ENCODE data around the gene CEBPZOS.

CEBPZOS gene

GRCh38 chr2:37180640-37181039, 15.7 kb upstream of the CEBPZOS start:
- no peak for TF ChIP-seq CTCF (IDR thresholded peaks at IDR 0.05)

- TF ChIP-seq CTCF (IDR thresholded peaks at IDR 0.05), result no peak
Measured at GRCh38 chr2:37181726-37182684, 14.3 kb upstream of the CEBPZOS start.

- no peak for TF ChIP-seq CTCF (IDR thresholded peaks at IDR 0.05)
Measured at GRCh38 chr2:37188570-37188969, 7.7 kb upstream of the CEBPZOS start, which contains the start of gene SULT6B1. SULT6B1 (minus strand) TSS chr2:37188670; CDS start chr2:37188640, 30 bp downstream.

GRCh38 chr2:37189452-37190153, 6.7 kb upstream of the CEBPZOS start:
- no peak for TF ChIP-seq CTCF (IDR thresholded peaks at IDR 0.05)

- TF ChIP-seq CTCF (IDR thresholded peaks at IDR 0.05), result no peak
Measured at GRCh38 chr2:37190290-37190689, 6.0 kb upstream of the CEBPZOS start.

GRCh38 chr2:37191253-37191652, 5.0 kb upstream of the CEBPZOS start:
- no peak for TF ChIP-seq CTCF (IDR thresholded peaks at IDR 0.05)

- no peak for TF ChIP-seq CTCF (IDR thresholded peaks at IDR 0.05)
Measured at GRCh38 chr2:37191747-37192146, 4.5 kb upstream of the CEBPZOS start.

Data from LNCAP (cell line).